ENCODE data around the gene DHRS3. TPM values are rescaled to one million over a fixed set of nuclear protein-coding genes. Genes with fewer than 3 reads are reported as not detected.
"Not testable (repeated sequence)": the region's sequence is repeated elsewhere in the genome, so short reads cannot be mapped to it uniquely, and the experiment has no call there.

The DHRS3 gene
- total RNA-seq, 2 experiments from 2014 or later, result 45.5 to 45.7 TPM

GRCh38 chr1:12530462-12531178 lies 87.4 kb downstream of the DHRS3 start:
- CTCF ChIA-PET, result interaction anchor here (0.6 kb wide), 1 partner anchor 258 kb away, joined by 3 read pairs; no protein-coding TSS in a partner anchor
- no peak for DNase-seq
- no peaks in the 10 kb centered on the region for H3K27me3 Mint-ChIP-seq (ENCODE audit: low read depth)
- H3K36me3 Mint-ChIP-seq (ENCODE audit: low read depth), result peaks cover 5% of the 10 kb centered on the region
- H3K4me1 Mint-ChIP-seq (ENCODE audit: low read depth), result peaks cover 15% of the 10 kb centered on the region
- no peak overlapping the region for H3K27ac Mint-ChIP-seq
- peaks cover 4% of the 10 kb centered on the region for H3K9me3 Mint-ChIP-seq
- intact Hi-C loops (cut with micrococcal nuclease), result no loop called here
- H3K4me3 Mint-ChIP-seq, result no peak overlapping the region

GRCh38 chr1:12529640-12530174 lies 88.3 kb downstream of the DHRS3 start:
- no peaks in the 10 kb centered on the region for H3K9me3 Mint-ChIP-seq
- no peak for DNase-seq
- no peaks in the 10 kb centered on the region for H3K27me3 Mint-ChIP-seq (ENCODE audit: low read depth)
- no peaks in the 10 kb centered on the region for H3K36me3 Mint-ChIP-seq (ENCODE audit: low read depth)
- intact Hi-C loops (cut with micrococcal nuclease), result no loop called here
- CTCF ChIA-PET, result no interaction called here
- H3K27ac Mint-ChIP-seq, result no peak overlapping the region
- H3K4me1 Mint-ChIP-seq (ENCODE audit: low read depth), result peaks cover 15% of the 10 kb centered on the region
- H3K4me3 Mint-ChIP-seq, result no peak overlapping the region

GRCh38 chr1:12528021-12528852 lies 89.8 kb downstream of the DHRS3 start:
- Mint-ChIP-seq H3K4me3 (no peak overlapping the region), H3K4me1 (ENCODE audit: low read depth) (peaks cover 10% of the 10 kb centered on the region), H3K36me3 (ENCODE audit: low read depth) (no peaks in the 10 kb centered on the region), H3K27me3 (ENCODE audit: low read depth) (no peaks in the 10 kb centered on the region), H3K9me3 (peaks cover 2% of the 10 kb centered on the region), H3K27ac (no peak overlapping the region)
- CTCF ChIA-PET, result no interaction called here
- DNase-seq, result no peak
- intact Hi-C loops (cut with micrococcal nuclease), result no loop called here

GRCh38 chr1:12527564-12527963 lies 90.4 kb downstream of the DHRS3 start:
- Mint-ChIP-seq H3K27ac (no peak overlapping the region), H3K9me3 (peaks cover 2% of the 10 kb centered on the region), H3K36me3 (ENCODE audit: low read depth) (no peaks in the 10 kb centered on the region), H3K27me3 (ENCODE audit: low read depth) (no peaks in the 10 kb centered on the region), H3K4me3 (no peak overlapping the region), H3K4me1 (ENCODE audit: low read depth) (peaks cover 11% of the 10 kb centered on the region)
- CTCF ChIA-PET, result interaction anchor here (1.0 kb wide), 1 partner anchor 73 kb away, joined by 3 read pairs; no protein-coding TSS in a partner anchor
- DNase-seq, result no peak
- intact Hi-C loops (cut with micrococcal nuclease), result no loop called here

- no peak for DNase-seq
- intact Hi-C loops (cut with micrococcal nuclease), result no loop called here
- CTCF ChIA-PET, result no interaction called here
- Mint-ChIP-seq H3K27ac (no peak overlapping the region), H3K36me3 (ENCODE audit: low read depth) (no peaks in the 10 kb centered on the region), H3K9me3 (peaks cover 2% of the 10 kb centered on the region), H3K4me3 (no peak overlapping the region), H3K27me3 (ENCODE audit: low read depth) (no peaks in the 10 kb centered on the region), H3K4me1 (ENCODE audit: low read depth) (peaks cover 11% of the 10 kb centered on the region)
Observed at GRCh38 chr1:12525311-12526181, 92.5 kb downstream of the DHRS3 start.

GRCh38 chr1:12524266-12524665 lies 93.7 kb downstream of the DHRS3 start:
- Mint-ChIP-seq H3K4me3 (no peak overlapping the region), H3K36me3 (ENCODE audit: low read depth) (peaks cover 6% of the 10 kb centered on the region), H3K4me1 (ENCODE audit: low read depth) (peaks cover 10% of the 10 kb centered on the region), H3K9me3 (peaks cover 2% of the 10 kb centered on the region), H3K27me3 (ENCODE audit: low read depth) (no peaks in the 10 kb centered on the region), H3K27ac (no peak overlapping the region)
- CTCF ChIA-PET, result no interaction called here
- intact Hi-C loops (cut with micrococcal nuclease), result no loop called here
- DNase-seq, result no peak

GRCh38 chr1:12522780-12523179 lies 95.2 kb downstream of the DHRS3 start:
- H3K36me3 Mint-ChIP-seq (ENCODE audit: low read depth); H3K4me3 Mint-ChIP-seq; CTCF ChIA-PET; DNase-seq; H3K27me3 Mint-ChIP-seq (ENCODE audit: low read depth); H3K27ac Mint-ChIP-seq; H3K9me3 Mint-ChIP-seq; intact Hi-C loops (cut with micrococcal nuclease): not testable (repeated sequence)
- peaks cover 21% of the 10 kb centered on the region for H3K4me1 Mint-ChIP-seq (ENCODE audit: low read depth)

- no peaks in the 10 kb centered on the region for H3K27me3 Mint-ChIP-seq (ENCODE audit: low read depth)
- CTCF ChIA-PET, result interaction anchor here (1.5 kb wide), 1 partner anchor 17 kb away, joined by 3 read pairs; no protein-coding TSS in a partner anchor
- H3K27ac Mint-ChIP-seq, result no peak overlapping the region
- intact Hi-C loops (cut with micrococcal nuclease), result no loop called here
- H3K4me3 Mint-ChIP-seq, result no peak overlapping the region
- DNase-seq, result no peak
- peaks cover 2% of the 10 kb centered on the region for H3K9me3 Mint-ChIP-seq
- peaks cover 8% of the 10 kb centered on the region for H3K36me3 Mint-ChIP-seq (ENCODE audit: low read depth)
- peaks cover 34% of the 10 kb centered on the region for H3K4me1 Mint-ChIP-seq (ENCODE audit: low read depth)
Observed at GRCh38 chr1:12521096-12521495, 96.9 kb downstream of the DHRS3 start.

- peaks cover 8% of the 10 kb centered on the region for H3K36me3 Mint-ChIP-seq (ENCODE audit: low read depth)
- no peaks in the 10 kb centered on the region for H3K27me3 Mint-ChIP-seq (ENCODE audit: low read depth)
- peaks cover 2% of the 10 kb centered on the region for H3K9me3 Mint-ChIP-seq
- no peak for DNase-seq
- intact Hi-C loops (cut with micrococcal nuclease), result loop anchor here (1.0 to 10.0 kb wide), 4 partner anchors 53 to 455 kb away; partner anchors contain the start of gene TNFRSF8
- peak overlapping the region; percentile 64 for H3K27ac Mint-ChIP-seq
- H3K4me1 Mint-ChIP-seq (ENCODE audit: low read depth), result peaks cover 36% of the 10 kb centered on the region
- CTCF ChIA-PET, result interaction anchor here (0.6 to 1.2 kb wide), 5 partner anchors 9 to 139 kb away, joined by 3 to 4 read pairs (median 3); no protein-coding TSS in a partner anchor
- H3K4me3 Mint-ChIP-seq, result no peak overlapping the region
Observed at GRCh38 chr1:12519693-12520364, 98.2 kb downstream of the DHRS3 start.

GRCh38 chr1:12518931-12519692 lies 98.9 kb downstream of the DHRS3 start:
- Mint-ChIP-seq H3K4me1 (ENCODE audit: low read depth) (peaks cover 43% of the 10 kb centered on the region), H3K27me3 (ENCODE audit: low read depth) (no peaks in the 10 kb centered on the region), H3K9me3 (peaks cover under 1% of the 10 kb centered on the region), H3K27ac (peak overlapping the region; percentile 67), H3K4me3 (no peak overlapping the region), H3K36me3 (ENCODE audit: low read depth) (peaks cover 8% of the 10 kb centered on the region)
- peak; percentile 84 for DNase-seq
- intact Hi-C loops (cut with micrococcal nuclease), result loop anchor here (1.0 to 10.0 kb wide), 4 partner anchors 52 to 454 kb away; partner anchors contain the start of gene TNFRSF8
- CTCF ChIA-PET, result interaction anchor here (0.6 to 1.2 kb wide), 6 partner anchors 9 to 140 kb away, joined by 3 to 4 read pairs (median 3); no protein-coding TSS in a partner anchor
